H1 (cell line): ENCODE results near the gene RHOH.

Experiments
- CREB1 ChIP-seq: IDR thresholded peaks from 2 replicates; pipeline ENCODE4 v1.6.1; 2012; ENCODE audit warnings: inconsistent platforms
- CTCF ChIP-seq, 3 experiments: IDR thresholded peaks; 1 replicate in 2 of 3; 2 replicates in 1 of 3; pipeline versions ENCODE4 v1.5.1 to v1.6.1; 2011; ENCODE audit warnings: low read length in 3 of 3, mild to moderate bottlenecking in 3 of 3, inconsistent platforms in 2 of 3, low read depth in 1 of 3, moderate library complexity in 1 of 3; ENCODE audit not compliant: insufficient read depth in 1 of 3; ENCODE audit errors: control extremely low read depth in 1 of 3
- JUND ChIP-seq: IDR thresholded peaks from 2 replicates; pipeline ENCODE4 v1.6.1; 2011; ENCODE audit warnings: mild to moderate bottlenecking, improper control_type of control experiment, low read length
- POLR2A ChIP-seq, 2 experiments: IDR thresholded peaks; 1 replicate in 1 of 2; 2 replicates in 1 of 2; pipeline ENCODE4 v1.6.1; 2011; ENCODE audit warnings: low read depth in 2 of 2, low read length in 2 of 2, mild to moderate bottlenecking in 2 of 2; ENCODE audit errors: control extremely low read depth in 1 of 2
- POLR2AphosphoS5 ChIP-seq: IDR thresholded peaks from 2 replicates; pipeline ENCODE4 v1.6.1; 2011; ENCODE audit warnings: low read depth, low read length
- RAD21 ChIP-seq, 2 experiments: IDR thresholded peaks in 1 of 2; conservative IDR thresholded peaks in 1 of 2; 2 replicates each; pipeline ENCODE4 v1.6.1; 2011; ENCODE audit warnings: low read depth in 2 of 2, low read length in 2 of 2, improper control_type of control experiment in 1 of 2, inconsistent platforms in 1 of 2, mild to moderate bottlenecking in 1 of 2, moderate library complexity in 1 of 2
- SRF ChIP-seq: IDR thresholded peaks from 2 replicates; pipeline ENCODE4 v1.6.1; 2011; ENCODE audit warnings: mild to moderate bottlenecking, low read depth, low read length, moderate library complexity

- TF ChIP-seq POLR2A (IDR thresholded peaks at IDR 0.05; ENCODE audit: control extremely low read depth in 1 of 2, low read depth in 2 of 2, low read length in 2 of 2) (no peak), CTCF (IDR thresholded peaks at IDR 0.05; ENCODE audit: control extremely low read depth in 1 of 3, insufficient read depth in 1 of 3, low read depth in 1 of 3, low read length in 3 of 3) (no peak), POLR2AphosphoS5 (no peak), SRF (no peak), RAD21 (IDR thresholded peaks at IDR 0.05 in 1 of 2, conservative IDR thresholded peaks at IDR 0.05 in 1 of 2; ENCODE audit: low read depth in 2 of 2, low read length in 2 of 2) (no peak), JUND (no peak), CREB1 (no peak)
Measured at GRCh38 chr4:40193016-40193571, 3.7 kb upstream of the RHOH start.
